Body of pancreas (tissue), 4 donors: Measurements from ENCODE around the gene TBC1D14. TPM values are rescaled to one million over a fixed set of nuclear protein-coding genes. Genes with fewer than 3 reads are reported as not detected.

Source experiments
- ATAC-seq: fragments of 150-250 bp; one replicate; pipeline ENCODE4 v1.9.1; 2016
- DNase-seq, 4 donors: peaks; one replicate each; pipeline ENCODE4 v3.0.0-alpha.2; 2019
- H3K27ac ChIP-seq, 4 donors: fragments of 200-600 bp; sonication (generic); 1 replicate in 3 of 4; 2 replicates in 1 of 4; pipeline versions ENCODE4 v1.5.1 to v1.6.1; 2016 to 2019; ENCODE audit warnings: mild to moderate bottlenecking in 1 of 4, mixed read lengths in 1 of 4, moderate library complexity in 1 of 4
- H3K27me3 ChIP-seq, 2 donors: fragments of 200-600 bp; sonication (generic); one replicate each; pipeline ENCODE4 v1.6.0; 2016; ENCODE audit warnings: mild to moderate bottlenecking in 1 of 2
- H3K36me3 ChIP-seq, 2 donors: fragments of 200-600 bp; sonication (generic); replicated peaks in 1 of 2; 2 replicates each; pipeline ENCODE4 v1.5.1; 2016; ENCODE audit warnings: low read depth in 2 of 2; ENCODE audit not compliant: insufficient read depth in 1 of 2
- H3K4me1 ChIP-seq: fragments of 200-600 bp; sonication (generic); one replicate; pipeline ENCODE4 v1.6.0; 2016
- H3K4me3 ChIP-seq, 2 donors: fragments of 200-600 bp; sonication (generic); 1 replicate in 1 of 2; 2 replicates in 1 of 2; pipeline ENCODE4 v1.5.1; 2016 to 2019
- H3K9me3 ChIP-seq, 3 donors: fragments of 200-600 bp; sonication (generic); 1 replicate in 2 of 3; 2 replicates in 1 of 3; pipeline ENCODE4 v1.5.1; 2016
- CTCF ChIP-seq, 7 experiments: fragments of 450-650 bp in 4 of 7; fragments of 200-600 bp in 3 of 7; sonication (generic) in 3 of 7; IDR thresholded peaks; one replicate each; pipeline ENCODE4 v1.5.1; 2016 to 2019; ENCODE audit warnings: antibody characterized with exemption in 7 of 7
- POLR2A ChIP-seq, 3 donors: fragments of 450-650 bp; IDR thresholded peaks; one replicate each; pipeline ENCODE4 v1.6.1; 2016; ENCODE audit warnings: antibody characterized with exemption in 3 of 3, mild to moderate bottlenecking in 2 of 3
- WGBS, 2 donors: methylation state at CpG; one replicate each; pipeline ENCODE4 v1.1.5; 2017; 5-methylcytosine and 5-hydroxymethylcytosine counted together
- intact Hi-C: fragments of 100-400 bp; cut with DNase I; formaldehyde crosslinking; loops from one replicate; pipeline ENCODE4 v1.15.1; 2023
- total RNA-seq, 2 donors: library from RNA; depleted of rRNA; stranded (reverse); fragments of >200 nt; gene quantifications; one replicate each; pipeline ENCODE4 v1.1.0, GENCODE V29; 2016

Gene TBC1D14
- total RNA-seq, 2 donors from 2014 or later: 10.5 to 20.0 TPM

- H3K4me1 ChIP-seq: peaks cover 38% of the 10 kb centered on the region
- intact Hi-C loops: no loop called here
- H3K9me3 ChIP-seq: no peaks in the 10 kb centered on the region
- H3K27ac ChIP-seq: peak overlapping the region in 3 of 4 donors; percentile 61 to 82 (median 79)
- H3K4me3 ChIP-seq: peak overlapping the region; percentile 42 to 80
- ATAC-seq: no peak
- 24 to 35% methylated on average over 39 to 42 of the region's 42 CpGs for WGBS, 2 donors
- DNase-seq: no peak
- TF ChIP-seq POLR2A (IDR thresholded peaks at IDR 0.05): no peak
- TF ChIP-seq CTCF (IDR thresholded peaks at IDR 0.05): no peak
- no peaks in the 10 kb centered on the region for H3K36me3 ChIP-seq
- H3K27me3 ChIP-seq: no peaks in the 10 kb centered on the region
Measured at GRCh38 chr4:7041801-7042502, 132.3 kb downstream of the TBC1D14 start.

GRCh38 chr4:7042503-7043283 lies 133.1 kb downstream of the TBC1D14 start:
- Histone ChIP-seq H3K9me3 (no peaks in the 10 kb centered on the region), H3K4me3 (peak overlapping the region; percentile 42 to 80), H3K4me1 (peaks cover 46% of the 10 kb centered on the region), H3K36me3 (no peaks in the 10 kb centered on the region), H3K27ac (peak overlapping the region; percentile 60 to 82 (median 70)), H3K27me3 (no peaks in the 10 kb centered on the region)
- intact Hi-C loops: no loop called here
- peak; percentile 97 to 98 (median 97) for DNase-seq
- 0 to 1% methylated on average over 39 to 80 of the region's 90 CpGs for WGBS, 2 donors
- TF ChIP-seq CTCF (IDR thresholded peaks at IDR 0.05): peak in 4 of 7 experiments; percentile 12 to 99 (median 72)
- TF ChIP-seq POLR2A (IDR thresholded peaks at IDR 0.05): peak in 2 of 3 donors; percentile 22 to 38
- ATAC-seq: peak; percentile 92

- peak; percentile 58 to 66 (median 62) for DNase-seq
- Histone ChIP-seq H3K36me3 (no peaks in the 10 kb centered on the region), H3K9me3 (no peaks in the 10 kb centered on the region), H3K27ac (peak within 1 kb of the TSS; percentile 89 to 96 (median 92)), H3K27me3 (no peaks in the 10 kb centered on the region), H3K4me3 (peak within 1 kb of the TSS; percentile 82 to 92), H3K4me1 (peaks cover 49% of the 10 kb centered on the region)
- TF ChIP-seq POLR2A (IDR thresholded peaks at IDR 0.05) (peak; percentile 37 to 71 (median 66)), CTCF (IDR thresholded peaks at IDR 0.05) (peak in 1 of 7 experiments; percentile 50)
- 0% methylated on average over 98 of the region's 119 CpGs; no CpG with 5 or more reads in 1 of the 2 donors for WGBS, 2 donors
- peak; percentile 15 for ATAC-seq
- intact Hi-C loops: no loop called here
Measured at GRCh38 chr4:7043284-7044136, 133.9 kb downstream of the TBC1D14 start, which contains the start of gene TADA2B. Gene TADA2B, plus strand, starts transcription at chr4:7043372. Its CDS starts 208 bp downstream, at chr4:7043580.

GRCh38 chr4:7044137-7044930 lies 134.7 kb downstream of the TBC1D14 start:
- Histone ChIP-seq H3K27me3 (no peaks in the 10 kb centered on the region), H3K9me3 (no peaks in the 10 kb centered on the region), H3K27ac (peak overlapping the region; percentile 89 to 96 (median 92)), H3K4me3 (peak overlapping the region; percentile 82 to 92), H3K4me1 (peaks cover 56% of the 10 kb centered on the region), H3K36me3 (no peaks in the 10 kb centered on the region)
- DNase-seq (peak; percentile 35 to 49 (median 44)), ATAC-seq (no peak)
- no peak for TF ChIP-seq CTCF (IDR thresholded peaks at IDR 0.05)
- TF ChIP-seq POLR2A (IDR thresholded peaks at IDR 0.05): peak in 1 of 3 donors; percentile 25
- WGBS, 2 donors: 6 to 8% methylated on average over 13 to 28 of the region's 29 CpGs
- intact Hi-C loops: no loop called here
